ENCODE measurements around the gene CUX1. TPM values are rescaled to one million over a fixed set of nuclear protein-coding genes. Genes with fewer than 3 reads are reported as not detected.

Gene CUX1
- total RNA-seq, 2 experiments from 2014 or later: 20.2 to 20.4 TPM

DNA sequence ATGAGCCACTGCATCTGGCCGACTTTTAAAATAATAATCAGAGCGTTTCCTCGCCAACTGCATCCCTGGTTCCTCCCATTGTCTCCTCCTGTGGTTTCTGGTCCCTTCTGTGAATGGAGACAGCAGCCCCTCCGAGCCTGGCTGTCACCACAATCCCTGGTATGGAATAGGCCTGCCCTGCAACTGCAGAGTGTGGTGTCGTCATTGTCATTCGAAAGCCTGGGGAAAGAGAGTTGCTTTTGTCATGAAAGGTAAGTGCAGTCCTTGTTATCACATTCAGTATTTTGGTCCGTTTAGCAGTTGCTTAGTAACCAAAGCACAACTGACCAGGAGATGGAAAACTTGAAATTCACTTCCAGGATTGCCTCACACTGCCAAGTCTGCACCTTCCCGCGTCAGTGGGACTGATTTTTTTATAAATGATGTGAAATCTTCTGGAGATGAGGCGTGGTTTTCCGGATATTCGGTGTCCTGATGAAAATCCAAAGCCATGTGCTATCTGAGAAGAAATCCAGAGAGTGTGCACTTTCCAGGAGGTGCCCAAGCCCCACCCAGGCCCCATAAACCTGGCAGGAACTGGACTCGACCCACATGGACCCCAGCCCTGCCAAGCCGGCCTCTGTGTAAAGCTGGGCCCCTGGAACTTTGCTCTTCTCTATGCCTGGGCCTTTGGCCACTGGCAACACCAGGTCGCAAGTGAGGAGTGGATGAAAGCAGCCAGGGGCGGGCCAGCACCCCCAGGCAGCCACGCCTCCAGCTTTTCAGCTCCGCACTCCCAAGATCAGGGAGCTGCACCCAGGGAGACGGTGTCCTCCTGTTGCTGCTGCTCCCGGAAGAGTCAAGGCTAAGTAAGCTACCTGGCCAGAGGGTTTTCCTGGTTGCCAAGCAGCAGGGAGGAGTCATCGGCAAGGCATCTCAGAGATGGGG is 335.5 kb downstream of the CUX1 start:
- ChIA-PET CTCF (no interaction called here), POLR2A (no interaction called here)
- DNase-seq: no peak
- Mint-ChIP-seq H3K36me3 (ENCODE audit: low read depth) (no peaks in the 10 kb centered on the region), H3K27ac (no peak overlapping the region), H3K9me3 (no peaks in the 10 kb centered on the region), H3K4me1 (ENCODE audit: low read depth) (no peaks in the 10 kb centered on the region), H3K4me3 (no peak overlapping the region), H3K27me3 (no peaks in the 10 kb centered on the region)
- TF ChIP-seq, protein P1, sequence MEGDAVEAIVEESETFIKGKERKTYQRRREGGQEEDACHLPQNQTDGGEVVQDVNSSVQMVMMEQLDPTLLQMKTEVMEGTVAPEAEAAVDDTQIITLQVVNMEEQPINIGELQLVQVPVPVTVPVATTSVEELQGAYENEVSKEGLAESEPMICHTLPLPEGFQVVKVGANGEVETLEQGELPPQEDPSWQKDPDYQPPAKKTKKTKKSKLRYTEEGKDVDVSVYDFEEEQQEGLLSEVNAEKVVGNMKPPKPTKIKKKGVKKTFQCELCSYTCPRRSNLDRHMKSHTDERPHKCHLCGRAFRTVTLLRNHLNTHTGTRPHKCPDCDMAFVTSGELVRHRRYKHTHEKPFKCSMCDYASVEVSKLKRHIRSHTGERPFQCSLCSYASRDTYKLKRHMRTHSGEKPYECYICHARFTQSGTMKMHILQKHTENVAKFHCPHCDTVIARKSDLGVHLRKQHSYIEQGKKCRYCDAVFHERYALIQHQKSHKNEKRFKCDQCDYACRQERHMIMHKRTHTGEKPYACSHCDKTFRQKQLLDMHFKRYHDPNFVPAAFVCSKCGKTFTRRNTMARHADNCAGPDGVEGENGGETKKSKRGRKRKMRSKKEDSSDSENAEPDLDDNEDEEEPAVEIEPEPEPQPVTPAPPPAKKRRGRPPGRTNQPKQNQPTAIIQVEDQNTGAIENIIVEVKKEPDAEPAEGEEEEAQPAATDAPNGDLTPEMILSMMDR (IDR thresholded peaks at IDR 0.05): no peak
- intact Hi-C loops (cut with micrococcal nuclease): no loop called here
- no peak for ATAC-seq

DNA sequence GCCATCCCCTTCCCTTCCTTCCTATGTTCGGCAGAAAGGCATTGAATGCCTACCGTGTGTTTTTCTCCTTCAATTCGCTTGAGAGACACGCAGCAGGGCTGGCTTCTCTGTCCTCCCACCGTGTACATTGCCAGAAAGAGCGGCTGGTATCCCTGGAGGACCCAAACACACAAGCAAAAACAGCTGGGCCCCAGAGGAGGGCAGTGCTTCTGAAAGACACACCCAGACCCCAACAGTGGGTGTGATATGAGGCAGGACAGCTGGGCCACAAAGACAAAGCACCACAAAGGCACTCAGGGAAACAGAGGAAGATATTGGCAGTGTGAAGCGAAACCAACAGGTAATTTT is 336.1 kb downstream of the CUX1 start:
- Mint-ChIP-seq H3K4me3 (no peak overlapping the region), H3K9me3 (no peaks in the 10 kb centered on the region), H3K27ac (no peak overlapping the region), H3K27me3 (no peaks in the 10 kb centered on the region), H3K36me3 (ENCODE audit: low read depth) (no peaks in the 10 kb centered on the region), H3K4me1 (ENCODE audit: low read depth) (no peaks in the 10 kb centered on the region)
- CTCF ChIA-PET: no interaction called here
- TF ChIP-seq, protein P1 (IDR thresholded peaks at IDR 0.05): no peak
- POLR2A ChIA-PET: interaction anchor here (0.6 kb wide), 1 partner anchor 562 kb away, joined by 3 read pairs; no protein-coding TSS in a partner anchor
- no peak for ATAC-seq
- DNase-seq: no peak
- intact Hi-C loops (cut with micrococcal nuclease): no loop called here

DNA sequence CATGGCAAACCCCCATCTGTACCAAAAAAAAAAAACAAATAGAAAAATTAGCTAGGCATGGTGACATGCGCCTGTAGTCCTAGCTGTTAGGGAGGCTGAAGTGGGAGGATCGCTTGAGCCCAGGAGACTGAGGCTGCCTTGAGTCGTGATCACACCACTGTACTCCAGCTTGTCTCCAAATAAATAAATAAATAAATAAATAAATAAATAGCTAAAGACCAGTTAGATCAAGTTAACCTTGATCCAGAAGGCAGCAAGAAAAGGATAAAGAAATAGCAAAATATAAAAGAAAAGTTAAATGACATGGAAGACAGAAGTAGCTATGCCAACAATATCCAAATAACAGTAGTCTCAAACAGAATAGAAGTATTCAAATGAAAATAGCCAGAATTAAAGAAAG is 337.0 kb downstream of the CUX1 start:
- intact Hi-C loops (cut with micrococcal nuclease): no loop called here
- no peak for ATAC-seq
- POLR2A ChIA-PET: interaction anchor here (0.6 kb wide), 1 partner anchor 563 kb away, joined by 3 read pairs; no protein-coding TSS in a partner anchor
- Mint-ChIP-seq H3K4me3 (no peak overlapping the region), H3K4me1 (ENCODE audit: low read depth) (no peaks in the 10 kb centered on the region), H3K27me3 (no peaks in the 10 kb centered on the region), H3K9me3 (no peaks in the 10 kb centered on the region), H3K36me3 (ENCODE audit: low read depth) (no peaks in the 10 kb centered on the region), H3K27ac (no peak overlapping the region)
- DNase-seq: no peak
- TF ChIP-seq, protein P1 (IDR thresholded peaks at IDR 0.05): no peak
- CTCF ChIA-PET: no interaction called here

DNA sequence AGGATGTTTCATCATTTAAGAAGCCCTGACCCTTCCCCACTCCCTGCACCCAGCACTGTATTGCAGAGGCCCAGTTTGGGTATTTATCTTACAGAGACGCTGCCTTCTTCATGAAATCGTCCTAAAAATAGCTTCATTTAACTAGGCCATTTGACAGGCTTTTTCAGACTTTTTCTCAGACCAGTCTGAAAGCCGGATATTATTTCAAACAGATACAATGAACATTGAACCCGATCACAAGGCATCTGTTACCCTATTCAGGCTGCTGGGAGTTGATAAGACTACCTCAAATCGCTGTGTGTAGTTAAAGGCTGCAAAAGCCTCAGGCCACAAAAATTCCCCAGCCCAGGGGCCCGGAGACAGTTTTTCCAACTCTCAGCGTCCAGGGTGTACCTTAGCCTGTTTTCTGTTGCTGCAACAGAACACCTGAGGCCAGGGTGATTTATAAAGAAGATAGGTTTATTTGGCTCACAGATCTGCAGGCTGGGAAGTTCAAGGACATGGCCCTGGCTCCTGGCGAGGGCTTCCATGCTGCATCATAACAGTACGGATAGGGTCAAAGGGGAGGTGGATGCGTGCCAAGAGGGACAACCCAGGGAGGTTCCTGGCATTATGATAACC is 338.5 kb downstream of the CUX1 start:
- no peak for DNase-seq
- CTCF ChIA-PET: no interaction called here
- H3K27me3 Mint-ChIP-seq: no peaks in the 10 kb centered on the region
- no peak overlapping the region for H3K4me3 Mint-ChIP-seq
- H3K36me3 Mint-ChIP-seq (ENCODE audit: low read depth): no peaks in the 10 kb centered on the region
- ATAC-seq: no peak
- intact Hi-C loops (cut with micrococcal nuclease): no loop called here
- POLR2A ChIA-PET: no interaction called here
- no peaks in the 10 kb centered on the region for H3K9me3 Mint-ChIP-seq
- H3K27ac Mint-ChIP-seq: no peak overlapping the region
- H3K4me1 Mint-ChIP-seq (ENCODE audit: low read depth): no peaks in the 10 kb centered on the region
- TF ChIP-seq, protein P1 (IDR thresholded peaks at IDR 0.05): no peak

DNA sequence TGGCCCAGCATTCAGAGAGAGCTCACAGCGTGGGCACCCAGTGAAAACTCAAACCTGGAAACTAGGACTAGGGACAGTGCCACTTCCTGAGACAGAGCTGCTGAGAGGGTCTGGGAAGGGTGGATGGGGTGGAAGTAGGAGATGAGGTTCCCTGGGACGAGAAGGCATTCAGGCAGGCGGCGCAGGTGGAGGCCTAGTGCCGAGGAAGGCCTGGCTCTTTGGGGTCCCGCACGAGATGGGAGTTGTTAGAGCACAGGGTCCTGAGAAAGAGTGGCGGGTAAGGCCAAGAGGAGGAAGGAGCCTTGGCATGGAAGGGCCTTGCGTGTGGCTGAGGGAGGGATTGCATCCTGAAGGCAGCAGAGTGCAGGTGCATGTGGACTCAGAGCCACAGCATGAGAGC is 339.4 kb downstream of the CUX1 start:
- Mint-ChIP-seq H3K4me1 (ENCODE audit: low read depth) (no peaks in the 10 kb centered on the region), H3K27me3 (no peaks in the 10 kb centered on the region), H3K27ac (no peak overlapping the region), H3K4me3 (no peak overlapping the region), H3K9me3 (no peaks in the 10 kb centered on the region), H3K36me3 (ENCODE audit: low read depth) (no peaks in the 10 kb centered on the region)
- TF ChIP-seq, protein P1 (IDR thresholded peaks at IDR 0.05): no peak
- ChIA-PET POLR2A (no interaction called here), CTCF (no interaction called here)
- intact Hi-C loops (cut with micrococcal nuclease): no loop called here
- DNase-seq (no peak), ATAC-seq (no peak)

All from activated CD8-positive, alpha-beta T cell treated with anti-CD3 and anti-CD28 coated beads for 36 hours (primary cell).